GM13976 (cell line): ENCODE data around the gene NDUFV2.

Experiments used
- DNase-seq: peaks from one replicate; pipeline ENCODE4 v3.0.0; 2012; ENCODE audit warnings: low spot score
- CTCF ChIP-seq: IDR thresholded peaks from 2 replicates; pipeline ENCODE4 v1.5.1; 2012; ENCODE audit warnings: borderline replicate concordance, mild to moderate bottlenecking; ENCODE audit not compliant: insufficient read depth; ENCODE audit errors: extremely low read depth, missing control alignments, control extremely low read depth
- in situ Hi-C: fragments of 300-500 bp; cut with MboI; formaldehyde crosslinking; loops from one replicate; pipeline ENCODE4 v1.12.0; 2022; ENCODE audit warnings: low sequenced_read_pairs, mixed read lengths, inconsistent platforms; ENCODE audit not compliant: unreplicated experiment

Gene NDUFV2

DNA sequence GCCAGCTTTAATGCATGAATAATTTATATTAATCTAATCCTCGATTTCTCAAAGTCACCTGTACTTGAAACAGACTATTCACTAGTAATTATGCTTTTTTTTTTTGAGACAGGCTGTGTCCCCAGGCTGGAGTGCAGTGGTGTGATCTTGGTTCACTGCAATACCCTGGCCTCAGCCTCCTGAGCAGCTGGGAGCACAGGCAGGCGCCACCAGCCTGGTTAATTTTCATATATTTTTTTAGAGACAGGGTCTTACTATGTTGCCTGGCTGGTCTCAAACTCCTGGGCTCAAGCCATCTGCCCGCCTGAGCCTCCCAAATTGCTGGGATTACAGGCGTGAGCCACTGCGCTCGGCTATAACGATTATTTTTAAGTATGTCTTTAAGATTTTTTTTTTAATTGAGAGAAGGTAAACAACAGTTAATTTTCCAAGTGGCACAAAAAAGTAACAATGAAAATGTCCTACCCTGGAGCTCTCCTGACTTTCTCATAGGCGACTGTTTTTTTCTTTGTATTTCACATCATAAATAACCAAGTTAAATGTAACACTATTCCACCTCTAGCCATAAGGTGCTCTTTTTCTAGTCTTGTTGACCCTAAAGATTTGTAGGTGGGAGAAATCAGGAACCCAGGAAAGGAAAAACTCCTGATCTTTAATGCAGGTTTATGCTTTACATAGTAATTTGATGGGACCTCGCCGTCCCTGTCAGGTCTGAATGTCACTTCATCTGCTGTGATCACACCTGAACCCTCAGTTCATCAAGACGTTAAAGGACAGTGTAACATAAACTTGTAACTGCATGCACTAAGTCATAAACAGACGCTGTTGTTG lies 32.8 kb downstream of the NDUFV2 start:
- in situ Hi-C loops = no loop called here
- DNase-seq = no peak
- TF ChIP-seq CTCF = no peak

DNA sequence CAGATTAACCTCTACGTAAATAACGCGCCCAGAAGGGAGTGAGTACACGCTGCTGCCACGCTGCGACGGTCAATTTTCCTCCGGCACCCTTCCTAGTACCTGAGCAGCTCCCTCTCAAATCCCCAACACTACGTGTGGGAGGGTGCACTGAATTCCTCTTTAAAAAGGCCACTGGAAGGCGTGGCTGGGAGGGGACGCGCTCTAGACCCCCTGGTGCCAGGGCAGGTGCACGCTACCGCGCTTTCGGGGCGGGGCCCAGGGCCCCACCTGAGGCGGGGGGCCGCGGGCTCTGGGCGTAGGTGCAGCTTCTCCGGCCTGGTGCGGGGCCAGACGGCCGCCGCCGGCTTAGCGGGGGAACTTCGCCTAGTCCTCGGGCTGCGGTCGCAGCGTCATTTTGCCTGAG lies 33.4 kb downstream of the NDUFV2 start:
- DNase-seq = no peak
- in situ Hi-C loops = no loop called here
- no peak for TF ChIP-seq CTCF

- peak; percentile 98 for DNase-seq
- in situ Hi-C loops = no loop called here
Observed at GRCh38 chr18:9136315-9137155, 34.0 kb downstream of the NDUFV2 start, which contains the start of gene ANKRD12. Gene ANKRD12 (plus strand): TSS chr18:9136781. CDS start chr18:9182433, 45,652 bp downstream.

DNA sequence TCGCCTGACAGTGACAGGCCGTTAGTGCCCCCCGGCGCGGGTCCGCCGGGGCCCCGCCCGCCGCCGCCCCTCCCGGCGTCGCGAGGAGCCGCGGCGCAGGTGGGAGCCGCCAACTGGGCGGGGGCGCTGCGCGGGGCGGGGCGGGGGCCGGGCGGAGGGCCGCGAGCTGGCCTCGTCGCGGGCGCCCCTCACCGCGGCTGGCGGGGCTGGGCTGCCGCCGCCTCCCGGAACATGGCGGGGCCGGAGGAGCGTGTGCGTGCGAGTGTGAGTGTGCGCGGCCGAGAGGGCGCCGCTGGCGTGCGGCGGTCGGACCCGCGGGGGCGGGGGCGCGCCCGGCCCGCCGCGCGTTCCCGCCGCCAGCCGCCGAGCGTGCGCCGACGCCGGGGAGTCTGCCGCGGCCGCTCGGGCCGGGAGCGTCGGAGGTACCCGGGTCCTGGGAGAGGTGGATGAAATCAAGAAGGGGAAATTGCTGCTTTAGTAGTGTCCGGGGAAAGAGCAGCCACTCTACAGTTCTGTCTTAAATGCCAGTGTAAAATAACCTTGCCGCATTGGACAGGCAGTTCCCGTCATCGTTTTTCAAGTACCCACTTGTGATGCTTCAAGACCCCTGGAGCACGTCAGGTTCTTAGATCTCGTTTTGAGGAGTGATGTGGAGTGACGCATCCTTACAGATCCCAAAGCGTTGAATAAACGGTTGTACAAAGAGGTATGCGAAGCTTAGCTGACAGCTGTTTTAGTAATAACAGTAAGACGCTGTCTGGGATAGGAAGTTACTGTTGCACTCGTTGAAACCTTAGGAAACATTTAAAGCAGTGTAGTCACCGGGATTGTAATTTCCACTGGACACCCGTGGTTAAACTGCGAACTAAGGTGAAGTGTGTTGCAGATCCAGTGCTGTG lies 34.9 kb downstream of the NDUFV2 start:
- no peak for TF ChIP-seq CTCF
- peak; percentile 84 for DNase-seq
- in situ Hi-C loops = no loop called here

More at GRCh38 chr18:9136315-9137155, 34.0 kb downstream of the NDUFV2 start, which contains the start of gene ANKRD12:
- no peak for TF ChIP-seq CTCF

- in situ Hi-C loops = no loop called here
- DNase-seq = no peak
- TF ChIP-seq CTCF = no peak
Observed at GRCh38 chr18:9139400-9140039, 37.0 kb downstream of the NDUFV2 start.
